ENCODE results near the gene SH3PXD2A.

The SH3PXD2A gene

GRCh38 chr10:103547391-103547946 lies 307.9 kb downstream of the SH3PXD2A start:
- peaks cover 4% of the 10 kb centered on the region; the same call in 1 of the 2 replicates for H3K4me1 ChIP-seq (ENCODE audit: control insufficient read depth, insufficient read depth, low read length)
- WGBS (ENCODE audit: insufficient coverage, insufficient read length), result 100% methylated on average over 2 of the region's 10 CpGs
- no peak overlapping the region for H3K27ac ChIP-seq (ENCODE audit: low read length)
- DNase-seq (ENCODE audit: low read depth, low spot score), result no peak
- H3K36me3 ChIP-seq (ENCODE audit: control insufficient read depth, insufficient read depth, low read length), result no peaks in the 10 kb centered on the region
- H3K9me3 ChIP-seq (ENCODE audit: control insufficient read depth, insufficient read depth, low read length), result no peaks in the 10 kb centered on the region
- no peaks in the 10 kb centered on the region for H3K27me3 ChIP-seq (ENCODE audit: control insufficient read depth, insufficient read depth, low read length)
- no peak overlapping the region for H3K4me3 ChIP-seq (ENCODE audit: low read length)

GRCh38 chr10:103546401-103546800 lies 309.0 kb downstream of the SH3PXD2A start:
- no peak overlapping the region for H3K27ac ChIP-seq (ENCODE audit: low read length)
- H3K27me3 ChIP-seq (ENCODE audit: control insufficient read depth, insufficient read depth, low read length), result no peaks in the 10 kb centered on the region
- peaks cover 5% of the 10 kb centered on the region; the same call in 1 of the 2 replicates for H3K4me1 ChIP-seq (ENCODE audit: control insufficient read depth, insufficient read depth, low read length)
- no peak overlapping the region for H3K4me3 ChIP-seq (ENCODE audit: low read length)
- DNase-seq (ENCODE audit: low read depth, low spot score), result no peak
- WGBS (ENCODE audit: insufficient coverage, insufficient read length), result no CpG with 5 or more reads among the region's 1 CpG
- H3K36me3 ChIP-seq (ENCODE audit: control insufficient read depth, insufficient read depth, low read length), result no peaks in the 10 kb centered on the region
- no peaks in the 10 kb centered on the region for H3K9me3 ChIP-seq (ENCODE audit: control insufficient read depth, insufficient read depth, low read length)

GRCh38 chr10:103545771-103546281 lies 309.6 kb downstream of the SH3PXD2A start:
- no peak overlapping the region for H3K27ac ChIP-seq (ENCODE audit: low read length)

GRCh38 chr10:103545366-103545765 lies 310.0 kb downstream of the SH3PXD2A start:
- no peaks in the 10 kb centered on the region for H3K9me3 ChIP-seq (ENCODE audit: control insufficient read depth, insufficient read depth, low read length)
- DNase-seq (ENCODE audit: low read depth, low spot score), result no peak
- no peak overlapping the region for H3K27ac ChIP-seq (ENCODE audit: low read length)
- H3K36me3 ChIP-seq (ENCODE audit: control insufficient read depth, insufficient read depth, low read length), result no peaks in the 10 kb centered on the region
- peaks cover 5% of the 10 kb centered on the region; the same call in 1 of the 2 replicates for H3K4me1 ChIP-seq (ENCODE audit: control insufficient read depth, insufficient read depth, low read length)
- no peak overlapping the region for H3K4me3 ChIP-seq (ENCODE audit: low read length)
- no CpG with 5 or more reads among the region's 1 CpG for WGBS (ENCODE audit: insufficient coverage, insufficient read length)
- H3K27me3 ChIP-seq (ENCODE audit: control insufficient read depth, insufficient read depth, low read length), result no peaks in the 10 kb centered on the region

More at GRCh38 chr10:103545771-103546281, 309.6 kb downstream of the SH3PXD2A start:
- Histone ChIP-seq H3K36me3 (ENCODE audit: control insufficient read depth, insufficient read depth, low read length) (no peaks in the 10 kb centered on the region), H3K4me1 (ENCODE audit: control insufficient read depth, insufficient read depth, low read length) (peaks cover 5% of the 10 kb centered on the region; the same call in 1 of the 2 replicates), H3K27me3 (ENCODE audit: control insufficient read depth, insufficient read depth, low read length) (no peaks in the 10 kb centered on the region), H3K4me3 (ENCODE audit: low read length) (no peak overlapping the region), H3K9me3 (ENCODE audit: control insufficient read depth, insufficient read depth, low read length) (no peaks in the 10 kb centered on the region)
- no CpG with 5 or more reads among the region's 4 CpGs for WGBS (ENCODE audit: insufficient coverage, insufficient read length)
- no peak for DNase-seq (ENCODE audit: low read depth, low spot score)

- Histone ChIP-seq H3K27me3 (ENCODE audit: control insufficient read depth, insufficient read depth, low read length) (no peaks in the 10 kb centered on the region), H3K27ac (ENCODE audit: low read length) (no peak overlapping the region), H3K9me3 (ENCODE audit: control insufficient read depth, insufficient read depth, low read length) (no peaks in the 10 kb centered on the region), H3K4me3 (ENCODE audit: low read length) (no peak overlapping the region), H3K4me1 (ENCODE audit: control insufficient read depth, insufficient read depth, low read length) (peaks cover 5% of the 10 kb centered on the region; the same call in 1 of the 2 replicates), H3K36me3 (ENCODE audit: control insufficient read depth, insufficient read depth, low read length) (no peaks in the 10 kb centered on the region)
- DNase-seq (ENCODE audit: low read depth, low spot score), result no peak
- no CpG with 5 or more reads among the region's 8 CpGs for WGBS (ENCODE audit: insufficient coverage, insufficient read length)
Observed at GRCh38 chr10:103544657-103545310, 310.6 kb downstream of the SH3PXD2A start.

All from iPS DF 6.9 (cell line).